ENCODE data around the gene ATP11C. TPM values are rescaled to one million over a fixed set of nuclear protein-coding genes. Genes with fewer than 3 reads are reported as not detected.

The ATP11C gene
- total RNA-seq, 1 experiment from 2014 or later: 38.6 TPM

DNA sequence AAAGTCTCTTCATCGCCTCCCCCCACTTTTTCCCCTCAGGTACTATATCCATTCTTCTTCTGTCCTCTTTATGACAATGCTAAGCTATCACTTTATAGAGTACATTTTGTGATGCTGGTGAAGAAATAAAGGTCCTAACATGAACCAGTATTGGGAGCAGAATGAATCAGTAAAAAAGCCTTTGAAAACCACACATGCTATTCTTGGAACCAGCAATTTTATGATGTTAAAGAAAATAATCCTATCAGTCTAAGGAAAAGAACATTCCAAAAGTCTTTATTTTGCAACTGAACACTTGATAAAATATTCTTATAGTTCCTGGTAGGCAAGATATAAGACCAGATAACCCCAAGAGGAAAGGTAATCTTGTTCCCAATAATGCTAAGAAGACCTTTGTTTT, 117.1 kb downstream of the ATP11C start (continued):
- TF ChIP-seq ATF3 (CRISPR knock-in tag; conservative IDR thresholded peaks at IDR 0.05) (no peak), NFYB (CRISPR knock-in tag; conservative IDR thresholded peaks at IDR 0.05; ENCODE audit: low read depth) (no peak), NFATC4 (CRISPR knock-in tag; IDR thresholded peaks at IDR 0.05) (no peak)
- TF ChIP-seq, protein P1, sequence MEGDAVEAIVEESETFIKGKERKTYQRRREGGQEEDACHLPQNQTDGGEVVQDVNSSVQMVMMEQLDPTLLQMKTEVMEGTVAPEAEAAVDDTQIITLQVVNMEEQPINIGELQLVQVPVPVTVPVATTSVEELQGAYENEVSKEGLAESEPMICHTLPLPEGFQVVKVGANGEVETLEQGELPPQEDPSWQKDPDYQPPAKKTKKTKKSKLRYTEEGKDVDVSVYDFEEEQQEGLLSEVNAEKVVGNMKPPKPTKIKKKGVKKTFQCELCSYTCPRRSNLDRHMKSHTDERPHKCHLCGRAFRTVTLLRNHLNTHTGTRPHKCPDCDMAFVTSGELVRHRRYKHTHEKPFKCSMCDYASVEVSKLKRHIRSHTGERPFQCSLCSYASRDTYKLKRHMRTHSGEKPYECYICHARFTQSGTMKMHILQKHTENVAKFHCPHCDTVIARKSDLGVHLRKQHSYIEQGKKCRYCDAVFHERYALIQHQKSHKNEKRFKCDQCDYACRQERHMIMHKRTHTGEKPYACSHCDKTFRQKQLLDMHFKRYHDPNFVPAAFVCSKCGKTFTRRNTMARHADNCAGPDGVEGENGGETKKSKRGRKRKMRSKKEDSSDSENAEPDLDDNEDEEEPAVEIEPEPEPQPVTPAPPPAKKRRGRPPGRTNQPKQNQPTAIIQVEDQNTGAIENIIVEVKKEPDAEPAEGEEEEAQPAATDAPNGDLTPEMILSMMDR (IDR thresholded peaks at IDR 0.05): no peak
- TF ChIP-seq, protein P2, sequence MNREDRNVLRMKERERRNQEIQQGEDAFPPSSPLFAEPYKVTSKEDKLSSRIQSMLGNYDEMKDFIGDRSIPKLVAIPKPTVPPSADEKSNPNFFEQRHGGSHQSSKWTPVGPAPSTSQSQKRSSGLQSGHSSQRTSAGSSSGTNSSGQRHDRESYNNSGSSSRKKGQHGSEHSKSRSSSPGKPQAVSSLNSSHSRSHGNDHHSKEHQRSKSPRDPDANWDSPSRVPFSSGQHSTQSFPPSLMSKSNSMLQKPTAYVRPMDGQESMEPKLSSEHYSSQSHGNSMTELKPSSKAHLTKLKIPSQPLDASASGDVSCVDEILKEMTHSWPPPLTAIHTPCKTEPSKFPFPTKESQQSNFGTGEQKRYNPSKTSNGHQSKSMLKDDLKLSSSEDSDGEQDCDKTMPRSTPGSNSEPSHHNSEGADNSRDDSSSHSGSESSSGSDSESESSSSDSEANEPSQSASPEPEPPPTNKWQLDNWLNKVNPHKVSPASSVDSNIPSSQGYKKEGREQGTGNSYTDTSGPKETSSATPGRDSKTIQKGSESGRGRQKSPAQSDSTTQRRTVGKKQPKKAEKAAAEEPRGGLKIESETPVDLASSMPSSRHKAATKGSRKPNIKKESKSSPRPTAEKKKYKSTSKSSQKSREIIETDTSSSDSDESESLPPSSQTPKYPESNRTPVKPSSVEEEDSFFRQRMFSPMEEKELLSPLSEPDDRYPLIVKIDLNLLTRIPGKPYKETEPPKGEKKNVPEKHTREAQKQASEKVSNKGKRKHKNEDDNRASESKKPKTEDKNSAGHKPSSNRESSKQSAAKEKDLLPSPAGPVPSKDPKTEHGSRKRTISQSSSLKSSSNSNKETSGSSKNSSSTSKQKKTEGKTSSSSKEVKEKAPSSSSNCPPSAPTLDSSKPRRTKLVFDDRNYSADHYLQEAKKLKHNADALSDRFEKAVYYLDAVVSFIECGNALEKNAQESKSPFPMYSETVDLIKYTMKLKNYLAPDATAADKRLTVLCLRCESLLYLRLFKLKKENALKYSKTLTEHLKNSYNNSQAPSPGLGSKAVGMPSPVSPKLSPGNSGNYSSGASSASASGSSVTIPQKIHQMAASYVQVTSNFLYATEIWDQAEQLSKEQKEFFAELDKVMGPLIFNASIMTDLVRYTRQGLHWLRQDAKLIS (CRISPR knock-in tag; IDR thresholded peaks at IDR 0.05; ENCODE audit: borderline replicate concordance): no peak

- Mint-ChIP-seq H3K27me3 (ENCODE audit: low read depth) (no peaks in the 10 kb centered on the region), H3K36me3 (peaks cover 19% of the 10 kb centered on the region), H3K4me1 (peaks cover 6% of the 10 kb centered on the region; the same call in 1 of the 2 replicates), H3K9me3 (0 out of 2 replicates have a peak, but pooled peaks cover 4% of the 10 kb centered on the region), H3K4me3 (no peak overlapping the region), H3K27ac (no peak overlapping the region)
- ChIA-PET CTCF (no interaction called here), POLR2A (no interaction called here)
- DNase-seq (ENCODE audit: low spot score): no peak
- TF ChIP-seq ZNF281 (CRISPR knock-in tag; IDR thresholded peaks at IDR 0.05): no peak
- TF ChIP-seq NFATC4 (CRISPR knock-in tag; IDR thresholded peaks at IDR 0.05): no peak
- ATAC-seq: no peak
These were observed 120.8 kb downstream of the ATP11C start for GRCh38 chrX:139811942-139812629.

- TF ChIP-seq GTF2I (CRISPR knock-in tag; conservative IDR thresholded peaks at IDR 0.05) (no peak), ERG (CRISPR knock-in tag; IDR thresholded peaks at IDR 0.05) (no peak), ZNF121 (CRISPR knock-in tag; IDR thresholded peaks at IDR 0.05) (no peak)
- ATAC-seq (no peak), DNase-seq (ENCODE audit: low spot score) (no peak)
- Mint-ChIP-seq H3K27ac (no peak overlapping the region), H3K36me3 (peaks cover 14% of the 10 kb centered on the region), H3K9me3 (0 out of 2 replicates have a peak, but pooled peaks cover 4% of the 10 kb centered on the region), H3K27me3 (ENCODE audit: low read depth) (no peaks in the 10 kb centered on the region), H3K4me3 (no peak overlapping the region), H3K4me1 (peaks cover 3% of the 10 kb centered on the region)
- CTCF ChIA-PET: no interaction called here
- POLR2A ChIA-PET: no interaction called here
These were observed 128.4 kb downstream of the ATP11C start for GRCh38 chrX:139804482-139804881.

All from WTC11 (cell line).